Endothelial cell of umbilical vein (primary cell): ENCODE data around the gene GET4.

Experiments
- EZH2 ChIP-seq: IDR thresholded peaks from 2 replicates; pipeline ENCODE4 v1.6.1; 2012; ENCODE audit warnings: borderline replicate concordance, low read depth, mild to moderate bottlenecking, moderate library complexity, low read length, inconsistent platforms; ENCODE audit not compliant: severe bottlenecking
- FOS ChIP-seq: IDR thresholded peaks from 2 replicates; pipeline ENCODE4 v1.6.1; 2011; ENCODE audit warnings: mild to moderate bottlenecking, low read length, moderate library complexity, borderline replicate concordance; ENCODE audit not compliant: insufficient read depth
- MYC ChIP-seq: IDR thresholded peaks from one replicate; pipeline ENCODE4 v1.6.1; 2011; ENCODE audit warnings: mild to moderate bottlenecking, low read depth, low read length
- POLR2A ChIP-seq: IDR thresholded peaks from 2 replicates; pipeline ENCODE4 v1.6.1; 2012; ENCODE audit warnings: low read depth, mild to moderate bottlenecking, control low read depth, low read length
- POLR2AphosphoS5 ChIP-seq: IDR thresholded peaks from 2 replicates; pipeline ENCODE4 v1.6.1; 2012; ENCODE audit warnings: low read depth, mild to moderate bottlenecking, control low read depth, low read length, moderate library complexity; ENCODE audit not compliant: insufficient read depth
- TF ChIP-seq, protein P1 (sequence below): IDR thresholded peaks from 2 replicates; pipeline ENCODE4 v1.6.1; 2011; ENCODE audit not compliant: insufficient read depth, insufficient read length
- TF ChIP-seq, protein P2 (sequence below), 2 donors: IDR thresholded peaks; 1 replicate in 1 of 2; 2 replicates in 1 of 2; pipeline ENCODE4 v1.5.1; 2011; ENCODE audit warnings: low read length in 2 of 2, mild to moderate bottlenecking in 2 of 2, moderate library complexity in 2 of 2, control low read depth in 1 of 2, inconsistent platforms in 1 of 2, low read depth in 1 of 2; ENCODE audit not compliant: insufficient read depth in 1 of 2; ENCODE audit errors: extremely low read depth in 1 of 2

DNA sequence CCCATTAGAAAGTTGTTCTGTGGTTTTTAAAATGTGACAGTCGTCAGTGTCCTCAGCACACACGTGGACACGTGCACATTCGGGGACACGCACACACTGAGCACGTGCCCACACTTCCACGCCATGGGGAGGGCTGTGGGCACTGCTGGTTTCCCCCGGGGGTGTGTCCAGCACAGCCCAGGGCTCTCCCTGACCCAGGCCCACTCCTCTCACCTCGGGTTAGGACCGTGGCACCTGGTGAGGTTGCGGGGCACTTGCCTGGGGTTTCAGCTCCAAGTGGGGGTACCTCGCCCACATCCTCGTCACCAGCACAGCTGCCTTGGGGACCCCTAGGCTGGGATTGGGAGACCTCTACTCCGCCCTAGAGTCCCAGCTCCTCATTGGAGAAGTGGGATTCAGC lies 20.7 kb downstream of the GET4 start:
- TF ChIP-seq, protein P1, sequence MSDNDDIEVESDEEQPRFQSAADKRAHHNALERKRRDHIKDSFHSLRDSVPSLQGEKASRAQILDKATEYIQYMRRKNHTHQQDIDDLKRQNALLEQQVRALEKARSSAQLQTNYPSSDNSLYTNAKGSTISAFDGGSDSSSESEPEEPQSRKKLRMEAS, result no peak
- TF ChIP-seq, protein P2, sequence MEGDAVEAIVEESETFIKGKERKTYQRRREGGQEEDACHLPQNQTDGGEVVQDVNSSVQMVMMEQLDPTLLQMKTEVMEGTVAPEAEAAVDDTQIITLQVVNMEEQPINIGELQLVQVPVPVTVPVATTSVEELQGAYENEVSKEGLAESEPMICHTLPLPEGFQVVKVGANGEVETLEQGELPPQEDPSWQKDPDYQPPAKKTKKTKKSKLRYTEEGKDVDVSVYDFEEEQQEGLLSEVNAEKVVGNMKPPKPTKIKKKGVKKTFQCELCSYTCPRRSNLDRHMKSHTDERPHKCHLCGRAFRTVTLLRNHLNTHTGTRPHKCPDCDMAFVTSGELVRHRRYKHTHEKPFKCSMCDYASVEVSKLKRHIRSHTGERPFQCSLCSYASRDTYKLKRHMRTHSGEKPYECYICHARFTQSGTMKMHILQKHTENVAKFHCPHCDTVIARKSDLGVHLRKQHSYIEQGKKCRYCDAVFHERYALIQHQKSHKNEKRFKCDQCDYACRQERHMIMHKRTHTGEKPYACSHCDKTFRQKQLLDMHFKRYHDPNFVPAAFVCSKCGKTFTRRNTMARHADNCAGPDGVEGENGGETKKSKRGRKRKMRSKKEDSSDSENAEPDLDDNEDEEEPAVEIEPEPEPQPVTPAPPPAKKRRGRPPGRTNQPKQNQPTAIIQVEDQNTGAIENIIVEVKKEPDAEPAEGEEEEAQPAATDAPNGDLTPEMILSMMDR (IDR thresholded peaks at IDR 0.05; ENCODE audit: extremely low read depth in 1 of 2, insufficient read depth in 1 of 2, low read depth in 1 of 2, low read length in 2 of 2), result no peak
- TF ChIP-seq EZH2, result no peak
- TF ChIP-seq POLR2A, result no peak
- no peak for TF ChIP-seq POLR2AphosphoS5
- TF ChIP-seq FOS, result no peak
- no peak for TF ChIP-seq MYC
